ENCODE results near the gene RBPJL. TPM values are rescaled to one million over a fixed set of nuclear protein-coding genes. Genes with fewer than 3 reads are reported as not detected.

Gene RBPJL
- total RNA-seq, 1 donor from 2014 or later = not detected

DNA sequence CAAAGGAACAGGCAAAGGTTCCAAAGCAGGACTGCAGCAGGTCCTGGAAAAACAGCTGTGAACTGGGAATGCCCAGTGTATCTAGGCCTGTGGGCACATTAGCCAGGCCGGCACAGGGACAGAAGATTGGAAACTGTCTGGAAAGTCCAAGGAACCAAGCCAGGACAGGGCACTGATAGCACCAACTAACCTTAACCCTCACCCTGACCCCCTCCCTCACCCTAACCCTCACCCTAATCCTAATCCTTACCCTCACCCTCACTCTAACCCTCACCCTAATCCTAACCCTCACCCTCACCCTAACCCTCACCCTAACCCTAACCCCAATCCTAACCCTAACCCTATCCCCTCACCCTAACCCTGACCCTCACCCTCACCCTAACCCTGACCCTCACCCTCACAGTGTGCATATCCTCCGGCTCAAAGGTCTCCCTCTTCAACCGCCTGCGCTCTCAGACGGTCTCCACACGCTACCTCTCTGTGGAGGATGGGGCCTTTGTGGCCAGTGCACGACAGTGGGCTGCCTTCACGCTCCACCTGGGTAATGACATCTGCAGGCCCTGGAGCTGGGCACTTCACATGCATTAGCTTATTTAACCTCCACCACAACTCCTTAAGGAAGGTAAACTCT is 6.5 kb downstream of the RBPJL start:
- H3K36me3 ChIP-seq = no peaks in the 10 kb centered on the region
- TF ChIP-seq, protein P1, sequence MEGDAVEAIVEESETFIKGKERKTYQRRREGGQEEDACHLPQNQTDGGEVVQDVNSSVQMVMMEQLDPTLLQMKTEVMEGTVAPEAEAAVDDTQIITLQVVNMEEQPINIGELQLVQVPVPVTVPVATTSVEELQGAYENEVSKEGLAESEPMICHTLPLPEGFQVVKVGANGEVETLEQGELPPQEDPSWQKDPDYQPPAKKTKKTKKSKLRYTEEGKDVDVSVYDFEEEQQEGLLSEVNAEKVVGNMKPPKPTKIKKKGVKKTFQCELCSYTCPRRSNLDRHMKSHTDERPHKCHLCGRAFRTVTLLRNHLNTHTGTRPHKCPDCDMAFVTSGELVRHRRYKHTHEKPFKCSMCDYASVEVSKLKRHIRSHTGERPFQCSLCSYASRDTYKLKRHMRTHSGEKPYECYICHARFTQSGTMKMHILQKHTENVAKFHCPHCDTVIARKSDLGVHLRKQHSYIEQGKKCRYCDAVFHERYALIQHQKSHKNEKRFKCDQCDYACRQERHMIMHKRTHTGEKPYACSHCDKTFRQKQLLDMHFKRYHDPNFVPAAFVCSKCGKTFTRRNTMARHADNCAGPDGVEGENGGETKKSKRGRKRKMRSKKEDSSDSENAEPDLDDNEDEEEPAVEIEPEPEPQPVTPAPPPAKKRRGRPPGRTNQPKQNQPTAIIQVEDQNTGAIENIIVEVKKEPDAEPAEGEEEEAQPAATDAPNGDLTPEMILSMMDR (IDR thresholded peaks at IDR 0.05) = no peak
- intact Hi-C loops (cut with DNase I) = no loop called here

GRCh38 chr20:45313943-45314342 is 7.3 kb downstream of the RBPJL start:
- H3K9me3 ChIP-seq = no peaks in the 10 kb centered on the region
- H3K27me3 ChIP-seq (ENCODE audit: low read depth) = peaks cover 52% of the 10 kb centered on the region
- ATAC-seq (no peak), DNase-seq (no peak)
- H3K4me1 ChIP-seq = no peaks in the 10 kb centered on the region
- TF ChIP-seq, protein P1 (IDR thresholded peaks at IDR 0.05) = no peak
- no peaks in the 10 kb centered on the region for H3K36me3 ChIP-seq
- intact Hi-C loops (cut with DNase I) = no loop called here
- no peak overlapping the region for H3K27ac ChIP-seq
- no peak overlapping the region for H3K4me3 ChIP-seq

More for the DNA sequence above, 6.5 kb downstream of the RBPJL start:
- DNase-seq (no peak), ATAC-seq (no peak)
- Histone ChIP-seq H3K9me3 (no peaks in the 10 kb centered on the region), H3K4me3 (no peak overlapping the region), H3K27me3 (ENCODE audit: low read depth) (peaks cover 52% of the 10 kb centered on the region), H3K4me1 (no peaks in the 10 kb centered on the region), H3K27ac (no peak overlapping the region)

DNA sequence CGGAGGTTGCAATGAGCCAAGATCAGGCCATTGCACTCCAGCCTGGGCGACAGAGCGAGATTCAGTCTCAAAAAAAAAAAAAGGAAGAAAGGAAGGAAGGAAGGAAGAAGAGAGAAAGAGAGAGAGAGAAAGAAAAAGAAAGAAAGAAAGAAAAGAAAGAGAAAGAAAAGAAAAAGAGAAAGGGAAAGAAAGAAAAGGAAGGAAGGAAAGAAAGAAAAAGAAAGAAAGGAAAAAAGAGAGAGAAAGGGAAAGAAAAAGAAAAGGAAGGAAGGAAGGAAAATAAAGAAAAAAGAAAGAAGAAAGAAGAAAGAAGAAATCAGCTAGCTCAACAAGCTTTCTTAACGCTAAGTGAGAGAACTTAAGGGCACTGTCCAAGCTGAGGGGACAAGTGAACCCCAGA is 9.0 kb downstream of the RBPJL start:
- Histone ChIP-seq H3K36me3 (no peaks in the 10 kb centered on the region), H3K4me3 (no peak overlapping the region), H3K9me3 (no peaks in the 10 kb centered on the region), H3K27ac (no peak overlapping the region), H3K4me1 (no peaks in the 10 kb centered on the region), H3K27me3 (ENCODE audit: low read depth) (peaks cover 46% of the 10 kb centered on the region)
- DNase-seq (no peak), ATAC-seq (no peak)
- intact Hi-C loops (cut with DNase I) = loop anchor here (5.0 kb wide), 1 partner anchor 122 kb away; no protein-coding TSS in a partner anchor
- TF ChIP-seq, protein P1 (IDR thresholded peaks at IDR 0.05) = no peak

- no peaks in the 10 kb centered on the region for H3K36me3 ChIP-seq
- no peak for DNase-seq
- H3K27ac ChIP-seq = no peak overlapping the region
- no peak for ATAC-seq
- no peaks in the 10 kb centered on the region for H3K9me3 ChIP-seq
- intact Hi-C loops (cut with DNase I) = loop anchor here (5.0 kb wide), 1 partner anchor 121 kb away; no protein-coding TSS in a partner anchor
- no peaks in the 10 kb centered on the region for H3K4me1 ChIP-seq
- H3K27me3 ChIP-seq (ENCODE audit: low read depth) = peaks cover 40% of the 10 kb centered on the region
- H3K4me3 ChIP-seq = no peak overlapping the region
- TF ChIP-seq, protein P1 (IDR thresholded peaks at IDR 0.05) = no peak
Observed at GRCh38 chr20:45316150-45317080, 9.8 kb downstream of the RBPJL start.

- TF ChIP-seq, protein P1 (IDR thresholded peaks at IDR 0.05) = no peak
- intact Hi-C loops (cut with DNase I) = loop anchor here (5.0 kb wide), 1 partner anchor 119 kb away; no protein-coding TSS in a partner anchor
Observed at GRCh38 chr20:45317826-45318225, 11.2 kb downstream of the RBPJL start.

More at GRCh38 chr20:45317826-45318225, 11.2 kb downstream of the RBPJL start:
- H3K4me1 ChIP-seq = no peaks in the 10 kb centered on the region
- DNase-seq = no peak
- H3K36me3 ChIP-seq = no peaks in the 10 kb centered on the region
- no peak overlapping the region for H3K27ac ChIP-seq
- no peaks in the 10 kb centered on the region for H3K9me3 ChIP-seq
- H3K4me3 ChIP-seq = no peak overlapping the region
- no peak for ATAC-seq
- H3K27me3 ChIP-seq (ENCODE audit: low read depth) = peaks cover 28% of the 10 kb centered on the region
